ENCODE measurements around the gene SPEN. TPM values are rescaled to one million over a fixed set of nuclear protein-coding genes. Genes with fewer than 3 reads are reported as not detected.

Gene SPEN
- total and polyA plus RNA-seq, 9 of the 15 experiments (the other 6 are each of a cell fraction or from before 2014, with no cell fraction given) = 5.7 to 87.5 (median 27.2) TPM

- TF ChIP-seq FOXP1 (CRISPR knock-in tag; IDR thresholded peaks at IDR 0.05) (no peak), MYC (IDR thresholded peaks at IDR 0.05; ENCODE audit: low read depth, low read length) (no peak; the same call in 1 of the 2 replicates), MYC (CRISPR knock-in tag; IDR thresholded peaks at IDR 0.05; ENCODE audit: borderline replicate concordance, low read depth) (no peak), CHD1 (IDR thresholded peaks at IDR 0.05; ENCODE audit: low read length) (no peak), MCM7 (IDR thresholded peaks at IDR 0.05) (no peak), FOXK1 (CRISPR knock-in tag; IDR thresholded peaks at IDR 0.05; ENCODE audit: borderline replicate concordance) (no peak), ZSCAN32 (CRISPR knock-in tag; IDR thresholded peaks at IDR 0.05) (no peak), KLF13 (tag; IDR thresholded peaks at IDR 0.05; ENCODE audit: borderline replicate concordance, low read depth) (peak; percentile 16; the same call in 1 of the 2 replicates), HDGF (IDR thresholded peaks at IDR 0.05) (no peak), POLR2G (IDR thresholded peaks at IDR 0.05; ENCODE audit: low read depth, low read length) (peak; percentile 75), HDAC3 (IDR thresholded peaks at IDR 0.05; ENCODE audit: borderline replicate concordance, partially characterized antibody) (no peak), TAF1 (IDR thresholded peaks at IDR 0.05; ENCODE audit: control insufficient read depth, extremely low read depth, insufficient read depth, low read length, severe bottlenecking) (peak; percentile 31), NONO (IDR thresholded peaks at IDR 0.05; ENCODE audit: low read depth in 2 of 2, low read length in 1 of 2) (no peak; a peak in 1 of 4 replicates), THRA (IDR thresholded peaks at IDR 0.05) (no peak), RBFOX2 (IDR thresholded peaks at IDR 0.05; ENCODE audit: low read depth, low read length) (peak; percentile 75), PKNOX1 (IDR thresholded peaks at IDR 0.05) (peak; percentile 39; the same call in 1 of the 2 replicates), RCOR1 (IDR thresholded peaks at IDR 0.05; ENCODE audit: borderline replicate concordance in 1 of 2, low read depth in 2 of 2, low read length in 2 of 2) (peak in 1 of 2 experiments; percentile 16; a peak in 1 of 4 replicates), BRF1 (IDR thresholded peaks at IDR 0.05; ENCODE audit: borderline replicate concordance, extremely low read depth, insufficient read length) (no peak), ZNF668 (CRISPR knock-in tag; IDR thresholded peaks at IDR 0.05) (no peak), TAF15 (IDR thresholded peaks at IDR 0.05; ENCODE audit: low read depth, low read length) (no peak), CREM (IDR thresholded peaks at IDR 0.05; ENCODE audit: low read depth) (peak; percentile 77), MLX (CRISPR knock-in tag; conservative IDR thresholded peaks at IDR 0.05) (no peak), KLF6 (CRISPR knock-in tag; IDR thresholded peaks at IDR 0.05; ENCODE audit: borderline replicate concordance) (no peak), SIN3A (IDR thresholded peaks at IDR 0.05; ENCODE audit: borderline replicate concordance in 2 of 2, control insufficient read depth in 1 of 2, low read depth in 2 of 2, low read length in 2 of 2) (peak in 1 of 2 experiments; percentile 97; a peak in 3 of 4 replicates)
These were observed 127.9 kb downstream of the SPEN start (continued) for GRCh38 chr1:15975358-15975804.

Data from K562 (cell line).